ENCODE data around the gene UBL3.

UBL3 gene

DNA sequence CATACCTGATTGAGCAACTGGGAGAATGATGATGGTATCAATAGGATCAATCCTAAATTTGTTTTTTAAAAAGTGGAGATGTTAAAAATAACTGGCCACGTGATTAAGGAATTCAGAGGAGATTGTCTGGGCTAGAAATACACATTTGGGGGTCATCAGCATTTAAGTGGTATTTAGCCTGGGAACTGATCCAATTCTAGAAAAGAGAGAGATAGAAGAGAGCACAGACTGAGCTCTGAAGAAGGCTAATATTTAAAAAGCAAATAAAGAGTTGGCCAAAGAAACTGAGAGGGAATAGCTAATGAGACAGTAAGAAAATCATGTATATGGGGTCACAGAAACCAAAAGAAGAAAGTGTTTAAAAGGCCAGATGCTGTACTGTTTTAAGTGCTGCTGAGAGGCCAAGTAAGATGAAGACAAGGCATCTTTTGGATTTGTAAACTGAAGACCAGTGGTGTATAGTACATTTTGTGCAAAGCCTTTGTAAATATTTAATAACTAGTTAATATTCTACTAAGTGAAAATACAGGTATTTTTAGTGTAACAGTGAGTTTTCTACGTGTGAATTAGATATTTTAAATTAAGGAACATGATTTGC is 40.2 kb downstream of the UBL3 start:
- TF ChIP-seq, protein P1, sequence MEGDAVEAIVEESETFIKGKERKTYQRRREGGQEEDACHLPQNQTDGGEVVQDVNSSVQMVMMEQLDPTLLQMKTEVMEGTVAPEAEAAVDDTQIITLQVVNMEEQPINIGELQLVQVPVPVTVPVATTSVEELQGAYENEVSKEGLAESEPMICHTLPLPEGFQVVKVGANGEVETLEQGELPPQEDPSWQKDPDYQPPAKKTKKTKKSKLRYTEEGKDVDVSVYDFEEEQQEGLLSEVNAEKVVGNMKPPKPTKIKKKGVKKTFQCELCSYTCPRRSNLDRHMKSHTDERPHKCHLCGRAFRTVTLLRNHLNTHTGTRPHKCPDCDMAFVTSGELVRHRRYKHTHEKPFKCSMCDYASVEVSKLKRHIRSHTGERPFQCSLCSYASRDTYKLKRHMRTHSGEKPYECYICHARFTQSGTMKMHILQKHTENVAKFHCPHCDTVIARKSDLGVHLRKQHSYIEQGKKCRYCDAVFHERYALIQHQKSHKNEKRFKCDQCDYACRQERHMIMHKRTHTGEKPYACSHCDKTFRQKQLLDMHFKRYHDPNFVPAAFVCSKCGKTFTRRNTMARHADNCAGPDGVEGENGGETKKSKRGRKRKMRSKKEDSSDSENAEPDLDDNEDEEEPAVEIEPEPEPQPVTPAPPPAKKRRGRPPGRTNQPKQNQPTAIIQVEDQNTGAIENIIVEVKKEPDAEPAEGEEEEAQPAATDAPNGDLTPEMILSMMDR (IDR thresholded peaks at IDR 0.05) = no peak

DNA sequence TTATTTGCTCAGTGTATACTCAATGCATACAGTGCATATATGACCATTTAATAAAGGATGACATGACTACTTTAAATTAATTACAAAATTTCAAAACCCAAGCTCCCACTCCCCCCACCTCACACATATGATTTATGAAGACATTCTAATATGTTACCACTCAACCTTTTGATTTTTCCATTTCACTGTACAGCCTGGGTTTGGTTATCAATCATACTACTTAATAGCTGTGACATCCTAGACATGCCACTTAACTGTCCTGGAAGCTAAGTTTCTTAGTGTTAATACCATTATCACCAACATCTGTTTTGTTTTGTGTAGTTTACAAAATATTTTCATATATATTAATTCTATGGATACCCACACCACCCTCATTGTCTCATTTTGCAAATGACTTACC is 42.2 kb downstream of the UBL3 start:
- TF ChIP-seq, protein P1 (IDR thresholded peaks at IDR 0.05) = no peak

DNA sequence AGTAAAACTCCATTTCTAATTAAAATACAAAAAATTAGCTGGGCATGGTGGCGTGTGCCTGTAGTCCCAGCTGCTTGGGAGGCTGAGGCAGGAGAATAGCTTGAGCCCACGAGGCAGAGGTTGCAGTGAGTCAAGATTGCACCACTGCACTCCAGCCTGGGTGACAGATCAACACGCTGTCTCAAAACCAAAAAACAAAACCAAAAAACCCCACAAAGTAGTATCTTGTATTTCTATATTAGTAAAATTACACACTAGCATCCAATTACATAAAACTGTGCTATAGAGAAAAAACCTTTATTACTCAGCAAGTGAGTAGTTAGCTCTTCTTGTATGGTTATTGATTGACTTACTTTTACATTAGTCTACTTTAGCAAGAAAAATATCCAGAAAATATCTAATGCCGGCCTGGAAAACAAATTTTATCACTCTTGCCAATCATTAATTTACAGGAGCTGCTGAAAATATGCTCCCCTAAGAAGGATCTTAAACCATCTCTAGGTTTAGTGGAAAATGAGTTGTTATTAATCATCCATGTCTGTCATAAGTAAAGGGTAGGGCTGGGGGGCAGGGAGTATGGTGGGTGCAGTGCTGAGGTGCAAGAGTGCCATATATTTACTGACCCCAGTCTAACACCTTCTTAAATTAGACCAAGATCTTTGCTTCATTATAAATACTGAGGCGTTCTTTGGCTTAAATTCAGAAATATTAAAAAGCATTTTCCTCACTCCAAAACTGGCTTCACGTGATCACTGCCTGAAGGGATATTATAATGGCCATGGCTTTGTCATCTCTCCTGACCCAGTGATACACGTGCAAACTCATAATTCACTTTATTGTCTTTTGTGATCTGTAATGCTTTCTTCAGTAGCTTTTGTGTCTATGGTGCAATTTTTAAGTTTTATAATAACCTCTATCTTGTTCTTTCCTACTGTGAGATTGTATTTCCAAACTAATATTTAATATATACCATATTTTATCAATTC is 44.1 kb downstream of the UBL3 start:
- TF ChIP-seq, protein P1 (IDR thresholded peaks at IDR 0.05) = no peak

DNA sequence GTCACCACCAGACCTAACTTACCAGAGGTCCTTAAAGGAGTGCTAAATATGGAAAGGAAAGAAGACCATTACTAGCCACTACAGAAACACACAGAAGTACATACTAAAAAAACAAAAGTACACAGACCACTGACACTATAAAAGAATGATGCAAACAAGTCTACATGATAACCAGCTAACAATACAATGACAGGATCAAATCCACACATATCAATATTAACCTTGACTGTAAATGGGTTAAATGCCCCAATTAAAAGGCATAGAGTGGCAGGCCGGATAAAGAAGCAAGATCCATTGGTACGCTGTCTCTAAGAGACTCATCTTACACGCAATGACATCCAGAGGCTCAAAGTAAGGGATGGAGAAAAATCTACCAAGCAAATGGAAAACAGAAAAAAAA is 47.2 kb downstream of the UBL3 start:
- TF ChIP-seq, protein P1 (IDR thresholded peaks at IDR 0.05) = no peak

DNA sequence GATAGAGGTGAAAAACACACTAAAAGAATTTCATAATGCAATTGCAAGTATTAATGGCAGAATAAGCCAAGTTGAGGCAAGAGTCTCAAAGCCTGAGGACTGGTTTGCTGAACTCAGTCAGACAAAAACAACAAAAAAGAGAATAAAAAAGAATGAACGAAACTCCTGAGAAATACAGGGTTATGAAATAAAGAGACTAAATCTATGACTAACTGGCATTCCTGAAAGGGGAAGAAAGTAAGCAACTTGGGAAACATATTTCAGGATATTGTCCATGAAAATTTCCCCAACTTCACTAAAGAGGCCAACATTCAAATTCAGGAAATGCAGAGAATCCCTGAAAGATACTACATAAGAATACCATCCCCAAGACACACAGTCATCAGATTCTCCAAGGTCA is 47.8 kb downstream of the UBL3 start:
- TF ChIP-seq, protein P1 (IDR thresholded peaks at IDR 0.05) = no peak

DNA sequence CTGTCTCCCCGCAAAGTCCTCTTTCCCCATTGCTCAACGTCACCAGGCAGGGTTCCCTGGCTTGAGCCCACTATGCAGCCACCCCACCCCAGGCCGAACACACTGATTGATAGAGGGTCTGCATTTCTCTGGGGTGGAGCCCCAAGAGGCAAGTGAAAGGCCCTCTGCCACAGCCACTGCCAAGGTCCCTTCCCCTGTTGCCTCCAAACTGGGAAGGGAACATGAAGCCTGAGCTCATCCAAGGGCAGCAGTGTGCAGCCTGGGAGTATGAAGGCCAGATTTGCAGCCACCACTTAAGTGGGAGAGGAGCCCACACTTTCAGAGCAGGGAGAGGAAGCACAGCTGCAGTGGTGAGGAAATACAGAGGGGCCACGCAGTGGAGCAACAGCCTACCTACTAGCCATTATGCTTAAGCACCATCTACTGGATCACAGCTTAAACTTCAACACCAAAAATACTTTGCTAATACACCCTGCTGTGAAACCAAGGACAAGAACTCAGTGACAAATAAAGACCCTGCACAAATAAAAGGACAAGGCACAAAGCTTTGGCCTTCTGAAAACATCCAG is 48.6 kb downstream of the UBL3 start:
- TF ChIP-seq, protein P1 (IDR thresholded peaks at IDR 0.05) = no peak

DNA sequence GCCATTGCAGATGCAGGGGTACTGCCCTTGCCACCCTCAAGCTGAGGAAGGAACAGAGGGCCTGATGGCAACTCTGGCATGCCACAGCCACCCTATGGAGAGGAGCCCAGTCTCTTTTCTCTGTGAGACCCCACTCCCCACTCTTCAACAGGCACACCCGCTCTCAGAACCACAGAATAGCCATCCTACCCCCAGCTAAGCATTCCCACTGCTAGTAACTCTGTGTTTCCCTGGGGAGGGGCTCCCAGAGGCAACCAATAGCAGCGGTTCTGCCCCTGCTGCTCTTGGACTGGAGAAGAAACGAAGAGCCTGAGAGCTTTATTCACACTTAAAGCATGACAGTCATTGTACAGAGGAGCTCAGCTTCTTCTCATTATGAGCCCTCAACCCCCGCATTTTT is 49.3 kb downstream of the UBL3 start:
- TF ChIP-seq, protein P1 (IDR thresholded peaks at IDR 0.05) = no peak

All from LNCAP (cell line).